GM12878 (cell line): ENCODE results near the gene CEP78. TPM values are rescaled to one million over a fixed set of nuclear protein-coding genes. Genes with fewer than 3 reads are reported as not detected.
A peak's percentile ranks its signal among the peaks of the same experiment; 100 is the strongest.

Source experiments
- ATF2 ChIP-seq: IDR thresholded peaks from 2 replicates; pipeline ENCODE4 v1.6.1; 2012; ENCODE audit warnings: low read length, inconsistent platforms
- CBX5 ChIP-seq: sonication (generic); IDR thresholded peaks from 2 replicates; pipeline ENCODE4 v1.6.1; 2016; ENCODE audit warnings: low read depth, moderate library complexity, mild to moderate bottlenecking, inconsistent platforms
- DPF2 ChIP-seq: fragments of 450-650 bp; IDR thresholded peaks from 2 replicates; pipeline ENCODE4 v1.6.1; 2017; ENCODE audit warnings: mild to moderate bottlenecking
- EED ChIP-seq: sonication (generic); IDR thresholded peaks from 2 replicates; pipeline ENCODE4 v1.6.1; 2016; ENCODE audit warnings: antibody characterized with exemption, low read depth
- EP300 ChIP-seq, 2 experiments: fragments of 150-350 bp in 1 of 2; IDR thresholded peaks; 2 replicates each; pipeline ENCODE4 v1.6.1; 2011 to 2012; ENCODE audit warnings: low read depth in 2 of 2, low read length in 2 of 2, borderline replicate concordance in 1 of 2, improper control_type of control experiment in 1 of 2, inconsistent platforms in 1 of 2; ENCODE audit not compliant: control insufficient read depth in 1 of 2
- HDAC2 ChIP-seq: fragments of 200-600 bp; sonication (generic); IDR thresholded peaks from 2 replicates; pipeline ENCODE4 v1.6.1; 2017
- KAT2A ChIP-seq: conservative IDR thresholded peaks from 2 replicates; pipeline ENCODE4 v1.6.1; 2011; ENCODE audit warnings: low read depth, low read length; ENCODE audit not compliant: control insufficient read depth
- MLLT1 ChIP-seq: fragments of 450-650 bp; IDR thresholded peaks from 2 replicates; pipeline ENCODE4 v1.6.1; 2016; ENCODE audit warnings: mild to moderate bottlenecking
- PAX5 ChIP-seq: IDR thresholded peaks from 2 replicates; pipeline ENCODE4 v1.6.1; 2011; ENCODE audit warnings: low read depth, low read length, borderline replicate concordance
- RBBP5 ChIP-seq: fragments of 200-600 bp; sonication (generic); conservative IDR thresholded peaks from 2 replicates; pipeline ENCODE4 v1.6.1; 2016
- RCOR1 ChIP-seq: conservative IDR thresholded peaks from 2 replicates; pipeline ENCODE4 v1.6.1; 2012; ENCODE audit warnings: low read depth, low read length, improper control_type of control experiment
- SMAD5 ChIP-seq: IDR thresholded peaks from 2 replicates; pipeline ENCODE4 v1.6.1; 2016; ENCODE audit warnings: antibody characterized with exemption, low read depth
- SMC3 ChIP-seq: IDR thresholded peaks from 2 replicates; pipeline ENCODE4 v1.6.1; 2011; ENCODE audit warnings: low read length, improper control_type of control experiment, borderline replicate concordance
- SREBF1 ChIP-seq: IDR thresholded peaks from 2 replicates; pipeline ENCODE4 v1.6.1; 2012; ENCODE audit warnings: mild to moderate bottlenecking, low read length
- TCF3 ChIP-seq: IDR thresholded peaks from 2 replicates; pipeline ENCODE4 v1.6.1; 2012; ENCODE audit warnings: low read depth, mild to moderate bottlenecking, low read length, borderline replicate concordance; ENCODE audit not compliant: insufficient read depth
- TCF7 ChIP-seq: IDR thresholded peaks from 2 replicates; pipeline ENCODE4 v1.6.1; 2014; ENCODE audit warnings: antibody characterized with exemption, borderline replicate concordance
- YY1 ChIP-seq: IDR thresholded peaks from 2 replicates; pipeline ENCODE4 v1.6.1; 2011; ENCODE audit warnings: low read depth, mild to moderate bottlenecking, low read length
- ZBTB4 ChIP-seq: fragments of 450-650 bp; formaldehyde crosslinking; IDR thresholded peaks from 2 replicates; pipeline ENCODE4 v1.4.0; 2022; ENCODE audit warnings: mild to moderate bottlenecking, moderate library complexity
- ZNF217 ChIP-seq: fragments of 450-650 bp; IDR thresholded peaks from 2 replicates; pipeline ENCODE4 v1.6.1; 2017; ENCODE audit warnings: antibody characterized with exemption, mild to moderate bottlenecking
- ZNF592 ChIP-seq: fragments of 450-650 bp; IDR thresholded peaks from 2 replicates; pipeline ENCODE4 v1.6.1; 2017; ENCODE audit warnings: mild to moderate bottlenecking, moderate library complexity
- polyA plus RNA-seq, 11 experiments: library from polyadenylated mRNA; depleted of rRNA in 4 of 11; unstranded in 6 of 11; stranded (reverse) in 5 of 11; fragments of >200 nt; fragmentation: Nextera tagmentation in 4 of 11; fragmentation: Illumina TruSeq in 1 of 11; extraction: Ambion mirVana in 4 of 11; extraction: Trizol in 1 of 11; gene quantifications; 1 replicate in 1 of 11; 2 replicates in 10 of 11; pipeline versions ENCODE4 v1.2.1 to v1.2.3, GENCODE V29; 2011 to 2016; ENCODE audit warnings: inconsistent platforms in 2 of 11, missing spikeins in 2 of 11, low read depth in 1 of 11
- total RNA-seq, 4 experiments: library from RNA; depleted of rRNA in 3 of 4; stranded (reverse); fragments of >200 nt in 3 of 4; fragmentation: Illumina TruSeq in 1 of 4; extraction: Trizol in 1 of 4; gene quantifications; 2 replicates each; pipeline versions ENCODE4 v1.2.1 to v1.2.3, GENCODE V29; 2013 to 2021

The CEP78 gene
- total and polyA plus RNA-seq, 10 of the 15 experiments (the other 5 are each of a cell fraction or from before 2014, with no cell fraction given) = 4.1 to 44.9 (median 27.9) TPM

- TF ChIP-seq ATF2 (peak; percentile 81), EED (peak; percentile 75), SREBF1 (no peak), SMAD5 (no peak), EP300 (IDR thresholded peaks at IDR 0.05; ENCODE audit: borderline replicate concordance in 1 of 2, control insufficient read depth in 1 of 2, low read depth in 2 of 2, low read length in 2 of 2) (peak; percentile 41 to 42; a peak in 2 of 4 replicates), CBX5 (peak; percentile 94), SMC3 (no peak), RBBP5 (no peak), HDAC2 (no peak), ZNF217 (peak; percentile 86), TCF7 (peak; percentile 100), RCOR1 (no peak), DPF2 (peak; percentile 82), MLLT1 (peak; percentile 70), YY1 (peak; percentile 87), TCF3 (no peak), KAT2A (no peak), ZNF592 (no peak), PAX5 (peak; percentile 94), ZBTB4 (CRISPR knock-in tag) (no peak)
- TF ChIP-seq, all 136 proteins: peak for 39
Measured at GRCh38 chr9:78210841-78211301, 25.0 kb upstream of the CEP78 start (continued).
